ENCODE data around the gene AREL1.
A peak's percentile ranks its signal among the peaks of the same experiment; 100 is the strongest.
"Not testable (repeated sequence)": the region's sequence is repeated elsewhere in the genome, so short reads cannot be mapped to it uniquely, and the experiment has no call there.

Gene AREL1

DNA sequence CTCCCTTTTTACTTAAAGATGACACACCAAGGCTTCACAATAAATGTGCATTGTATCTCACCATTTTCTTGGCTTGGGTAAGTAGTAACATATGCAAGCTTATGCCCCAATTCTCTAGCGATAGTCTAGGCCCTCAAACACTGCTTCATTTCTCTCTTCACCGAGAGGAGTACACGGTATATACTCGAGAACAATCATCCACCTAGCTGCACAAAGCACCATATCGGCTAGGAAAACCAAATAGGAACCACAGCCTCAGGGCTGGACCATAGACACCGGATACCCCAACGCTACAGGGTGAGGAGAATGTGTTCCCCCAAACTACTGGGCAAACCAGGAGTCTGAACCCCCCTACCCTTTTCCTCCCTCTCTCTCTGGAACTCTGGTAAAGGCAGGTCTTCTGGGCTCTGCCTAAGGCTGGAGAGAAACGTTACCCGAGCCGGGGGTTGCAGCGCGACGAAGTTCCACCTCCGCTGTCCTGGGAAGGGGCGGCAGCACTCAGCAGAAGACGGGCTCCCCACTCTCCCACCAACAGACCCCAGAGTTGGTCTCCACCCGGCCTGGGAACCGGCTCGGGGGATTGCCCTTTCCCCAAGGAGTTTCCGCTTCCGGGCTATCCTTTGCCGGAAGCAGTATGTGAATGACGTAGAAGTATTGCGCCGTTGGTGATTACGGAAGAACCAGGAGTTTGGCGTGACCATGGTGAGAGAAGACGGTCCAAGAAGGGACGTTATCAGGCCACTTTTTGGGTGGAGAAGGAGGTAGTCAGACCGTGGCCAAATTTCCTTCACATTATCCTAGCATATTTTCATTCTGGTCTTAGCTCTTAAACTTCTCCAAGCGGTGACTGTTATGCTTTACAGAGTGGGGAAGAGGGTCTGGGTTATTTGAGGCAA, at the start of gene AREL1, which contains the start of gene FCF1:
Gene AREL1 (minus strand): TSS at position 582 of the 896 bp plus-strand sequence. CDS start 27,465 bp downstream, outside the sequence.
Gene FCF1 (plus strand): TSS at position 646 of the 896 bp plus-strand sequence. CDS start 54 bp downstream, at position 700.
- H3K4me1 ChIP-seq (ENCODE audit: control insufficient read depth, insufficient read depth, low read length): peaks cover 7% of the 10 kb centered on the region
- H3K4me3 ChIP-seq (ENCODE audit: low read length): peak within 1 kb of the TSS; percentile 68
- no peaks in the 10 kb centered on the region for H3K36me3 ChIP-seq (ENCODE audit: control insufficient read depth, insufficient read depth, low read length)
- H3K27me3 ChIP-seq (ENCODE audit: control insufficient read depth, insufficient read depth, low read length): no peaks in the 10 kb centered on the region
- no peaks in the 10 kb centered on the region for H3K9me3 ChIP-seq (ENCODE audit: control insufficient read depth, low read length)
- peak within 1 kb of the TSS; percentile 86 for H3K9ac ChIP-seq (ENCODE audit: low read length)

GRCh38 chr14:74758505-74758904, 45.6 kb upstream of the AREL1 start:
- H3K9ac ChIP-seq (ENCODE audit: low read length); H3K4me1 ChIP-seq (ENCODE audit: control insufficient read depth, insufficient read depth, low read length); H3K27me3 ChIP-seq (ENCODE audit: control insufficient read depth, insufficient read depth, low read length): not testable (repeated sequence)

DNA sequence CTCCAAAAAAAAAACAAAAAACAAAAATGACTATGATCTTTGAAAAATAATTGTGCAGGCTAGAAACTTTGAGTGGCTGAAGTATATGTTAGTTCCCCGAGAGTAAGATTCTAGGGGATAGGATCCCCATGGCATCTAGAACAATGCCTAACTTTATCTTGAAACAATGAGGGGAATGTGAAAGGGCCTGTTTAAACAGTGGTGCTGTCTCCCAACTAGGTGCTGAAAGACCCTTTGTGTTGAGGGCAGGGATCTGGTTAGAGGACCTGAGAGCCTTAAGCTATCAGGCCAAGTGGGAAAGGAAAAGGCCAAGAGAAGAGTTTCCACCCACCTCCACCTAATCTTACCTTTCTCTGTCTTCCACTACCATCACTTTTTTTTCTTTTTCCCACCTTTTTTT, 43.4 kb upstream of the AREL1 start:
- Histone ChIP-seq H3K27me3 (ENCODE audit: control insufficient read depth, insufficient read depth, low read length) (no peaks in the 10 kb centered on the region), H3K9ac (ENCODE audit: low read length) (no peak overlapping the region), H3K9me3 (ENCODE audit: control insufficient read depth, low read length) (no peaks in the 10 kb centered on the region), H3K36me3 (ENCODE audit: control insufficient read depth, insufficient read depth, low read length) (no peaks in the 10 kb centered on the region), H3K4me3 (ENCODE audit: low read length) (no peak overlapping the region), H3K4me1 (ENCODE audit: control insufficient read depth, insufficient read depth, low read length) (no peaks in the 10 kb centered on the region)

More at GRCh38 chr14:74758505-74758904, 45.6 kb upstream of the AREL1 start:
- not testable (repeated sequence) for H3K36me3 ChIP-seq (ENCODE audit: control insufficient read depth, insufficient read depth, low read length); H3K4me3 ChIP-seq (ENCODE audit: low read length); H3K9me3 ChIP-seq (ENCODE audit: control insufficient read depth, low read length)

- H3K27me3 ChIP-seq (ENCODE audit: control insufficient read depth, insufficient read depth, low read length): no peaks in the 10 kb centered on the region
- no peaks in the 10 kb centered on the region for H3K36me3 ChIP-seq (ENCODE audit: control insufficient read depth, insufficient read depth, low read length)
- H3K9me3 ChIP-seq (ENCODE audit: control insufficient read depth, low read length): no peaks in the 10 kb centered on the region
Measured at GRCh38 chr14:74754899-74755298, 42.0 kb upstream of the AREL1 start.

DNA sequence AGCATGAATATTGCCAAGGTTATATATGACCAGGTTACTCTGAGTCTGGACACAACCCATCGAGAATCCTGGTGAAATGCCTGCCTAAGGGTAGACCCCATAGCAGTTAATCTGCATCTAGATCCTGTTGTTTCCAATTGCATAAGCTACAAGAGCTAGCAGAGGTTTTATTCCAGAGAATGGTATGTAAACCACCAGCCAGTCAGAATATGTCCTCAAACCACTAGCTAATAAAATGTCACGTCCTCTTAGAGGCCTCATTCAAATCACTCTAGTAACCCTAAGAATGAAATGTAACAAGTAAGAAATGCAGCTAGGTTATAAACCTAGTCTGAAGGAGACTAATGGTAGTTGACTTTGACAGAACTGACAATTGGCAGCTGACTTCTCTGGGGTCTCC, 41.3 kb upstream of the AREL1 start:
- Histone ChIP-seq H3K4me3 (ENCODE audit: low read length) (no peak overlapping the region), H3K4me1 (ENCODE audit: control insufficient read depth, insufficient read depth, low read length) (no peaks in the 10 kb centered on the region), H3K36me3 (ENCODE audit: control insufficient read depth, insufficient read depth, low read length) (no peaks in the 10 kb centered on the region), H3K9ac (ENCODE audit: low read length) (no peak overlapping the region), H3K9me3 (ENCODE audit: control insufficient read depth, low read length) (no peaks in the 10 kb centered on the region), H3K27me3 (ENCODE audit: control insufficient read depth, insufficient read depth, low read length) (no peaks in the 10 kb centered on the region)

More at GRCh38 chr14:74754899-74755298, 42.0 kb upstream of the AREL1 start:
- Histone ChIP-seq H3K9ac (ENCODE audit: low read length) (no peak overlapping the region), H3K4me3 (ENCODE audit: low read length) (no peak overlapping the region), H3K4me1 (ENCODE audit: control insufficient read depth, insufficient read depth, low read length) (no peaks in the 10 kb centered on the region)

- Histone ChIP-seq H3K27me3 (ENCODE audit: control insufficient read depth, insufficient read depth, low read length) (no peaks in the 10 kb centered on the region), H3K9me3 (ENCODE audit: control insufficient read depth, low read length) (no peaks in the 10 kb centered on the region), H3K36me3 (ENCODE audit: control insufficient read depth, insufficient read depth, low read length) (no peaks in the 10 kb centered on the region), H3K4me1 (ENCODE audit: control insufficient read depth, insufficient read depth, low read length) (no peaks in the 10 kb centered on the region), H3K4me3 (ENCODE audit: low read length) (no peak overlapping the region), H3K9ac (ENCODE audit: low read length) (no peak overlapping the region)
Measured at GRCh38 chr14:74747237-74747636, 34.4 kb upstream of the AREL1 start.

GRCh38 chr14:74739293-74740030, 26.6 kb upstream of the AREL1 start:
- Histone ChIP-seq H3K4me3 (ENCODE audit: low read length) (no peak overlapping the region), H3K9me3 (ENCODE audit: control insufficient read depth, low read length) (no peaks in the 10 kb centered on the region), H3K4me1 (ENCODE audit: control insufficient read depth, insufficient read depth, low read length) (no peaks in the 10 kb centered on the region), H3K27me3 (ENCODE audit: control insufficient read depth, insufficient read depth, low read length) (no peaks in the 10 kb centered on the region), H3K36me3 (ENCODE audit: control insufficient read depth, insufficient read depth, low read length) (no peaks in the 10 kb centered on the region), H3K9ac (ENCODE audit: low read length) (no peak overlapping the region)

GRCh38 chr14:74737753-74738325, 25.0 kb upstream of the AREL1 start:
- Histone ChIP-seq H3K4me3 (ENCODE audit: low read length) (no peak overlapping the region), H3K4me1 (ENCODE audit: control insufficient read depth, insufficient read depth, low read length) (no peaks in the 10 kb centered on the region), H3K36me3 (ENCODE audit: control insufficient read depth, insufficient read depth, low read length) (no peaks in the 10 kb centered on the region)

DNA sequence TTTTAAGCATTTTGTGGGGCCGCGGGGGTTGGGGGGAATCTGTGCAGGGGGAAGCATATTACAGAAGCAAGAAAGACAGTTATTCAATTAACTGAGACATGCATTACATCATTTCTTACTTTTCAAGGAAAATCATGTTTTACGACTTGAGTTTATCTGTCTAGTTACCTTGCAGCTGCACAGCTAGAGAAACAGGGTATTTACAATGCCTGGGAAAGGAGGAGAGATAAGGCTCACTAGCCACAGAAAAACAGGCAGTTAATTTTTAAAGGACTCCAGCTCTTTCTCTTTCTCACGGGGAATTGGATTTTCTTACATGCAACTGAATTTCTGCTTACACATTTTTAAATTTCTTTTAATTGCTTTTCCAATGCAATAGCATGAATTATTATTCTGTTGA, 22.2 kb upstream of the AREL1 start:
- Histone ChIP-seq H3K9ac (ENCODE audit: low read length) (no peak overlapping the region), H3K36me3 (ENCODE audit: control insufficient read depth, insufficient read depth, low read length) (no peaks in the 10 kb centered on the region), H3K4me1 (ENCODE audit: control insufficient read depth, insufficient read depth, low read length) (no peaks in the 10 kb centered on the region), H3K4me3 (ENCODE audit: low read length) (no peak overlapping the region), H3K27me3 (ENCODE audit: control insufficient read depth, insufficient read depth, low read length) (no peaks in the 10 kb centered on the region), H3K9me3 (ENCODE audit: control insufficient read depth, low read length) (no peaks in the 10 kb centered on the region)

More at GRCh38 chr14:74737753-74738325, 25.0 kb upstream of the AREL1 start:
- Histone ChIP-seq H3K9me3 (ENCODE audit: control insufficient read depth, low read length) (no peaks in the 10 kb centered on the region), H3K9ac (ENCODE audit: low read length) (no peak overlapping the region), H3K27me3 (ENCODE audit: control insufficient read depth, insufficient read depth, low read length) (no peaks in the 10 kb centered on the region)

- Histone ChIP-seq H3K27me3 (ENCODE audit: control insufficient read depth, insufficient read depth, low read length) (no peaks in the 10 kb centered on the region), H3K9me3 (ENCODE audit: control insufficient read depth, low read length) (no peaks in the 10 kb centered on the region), H3K36me3 (ENCODE audit: control insufficient read depth, insufficient read depth, low read length) (no peaks in the 10 kb centered on the region), H3K4me3 (ENCODE audit: low read length) (no peak overlapping the region), H3K9ac (ENCODE audit: low read length) (no peak overlapping the region), H3K4me1 (ENCODE audit: control insufficient read depth, insufficient read depth, low read length) (no peaks in the 10 kb centered on the region)
Measured at GRCh38 chr14:74733221-74733620, 20.3 kb upstream of the AREL1 start.

DNA sequence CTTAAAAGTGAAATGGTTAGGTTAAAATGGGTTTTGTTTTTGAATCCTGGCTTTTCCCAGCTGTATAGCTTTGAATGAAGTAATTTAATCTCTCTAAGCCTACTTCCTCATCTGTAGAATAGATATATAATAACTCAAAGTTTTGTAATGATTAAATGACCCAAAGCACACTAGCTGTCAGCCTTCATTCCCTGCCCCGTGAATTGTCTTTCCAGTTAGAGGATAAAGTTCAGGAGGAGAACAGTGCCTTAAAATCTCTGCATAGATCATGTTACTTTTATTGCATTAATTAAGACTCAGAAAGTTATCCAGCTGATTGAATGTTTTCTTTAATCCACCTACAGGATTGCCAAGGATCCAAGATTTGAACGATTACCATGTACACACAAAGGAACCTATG, 19.5 kb upstream of the AREL1 start:
- no peaks in the 10 kb centered on the region for H3K36me3 ChIP-seq (ENCODE audit: control insufficient read depth, insufficient read depth, low read length)
- no peaks in the 10 kb centered on the region for H3K27me3 ChIP-seq (ENCODE audit: control insufficient read depth, insufficient read depth, low read length)
- H3K9me3 ChIP-seq (ENCODE audit: control insufficient read depth, low read length): no peaks in the 10 kb centered on the region
- H3K9ac ChIP-seq (ENCODE audit: low read length): no peak overlapping the region
- H3K4me3 ChIP-seq (ENCODE audit: low read length): no peak overlapping the region
- H3K4me1 ChIP-seq (ENCODE audit: control insufficient read depth, insufficient read depth, low read length): no peaks in the 10 kb centered on the region

- no peaks in the 10 kb centered on the region for H3K36me3 ChIP-seq (ENCODE audit: control insufficient read depth, insufficient read depth, low read length)
- no peaks in the 10 kb centered on the region for H3K4me1 ChIP-seq (ENCODE audit: control insufficient read depth, insufficient read depth, low read length)
- no peak overlapping the region for H3K9ac ChIP-seq (ENCODE audit: low read length)
- H3K9me3 ChIP-seq (ENCODE audit: control insufficient read depth, low read length): no peaks in the 10 kb centered on the region
- no peak overlapping the region for H3K4me3 ChIP-seq (ENCODE audit: low read length)
- no peaks in the 10 kb centered on the region for H3K27me3 ChIP-seq (ENCODE audit: control insufficient read depth, insufficient read depth, low read length)
Measured at GRCh38 chr14:74723134-74723533, 10.3 kb upstream of the AREL1 start.

Data from mucosa of stomach (tissue), 1 donor.